HG02943 (cell line): Measurements from ENCODE around the gene ZBED1.
"Not testable (repeated sequence)": the region's sequence is repeated elsewhere in the genome, so short reads cannot be mapped to it uniquely, and the experiment has no call there.

ENCODE experiments used
- ATAC-seq: cut with Tn5 transposase; IDR thresholded peaks from one replicate; pipeline ENCODE4 v1.9.1; 2021; ENCODE audit warnings: mild to moderate bottlenecking, low read depth, moderate library complexity; ENCODE audit not compliant: unreplicated experiment

Gene ZBED1

DNA sequence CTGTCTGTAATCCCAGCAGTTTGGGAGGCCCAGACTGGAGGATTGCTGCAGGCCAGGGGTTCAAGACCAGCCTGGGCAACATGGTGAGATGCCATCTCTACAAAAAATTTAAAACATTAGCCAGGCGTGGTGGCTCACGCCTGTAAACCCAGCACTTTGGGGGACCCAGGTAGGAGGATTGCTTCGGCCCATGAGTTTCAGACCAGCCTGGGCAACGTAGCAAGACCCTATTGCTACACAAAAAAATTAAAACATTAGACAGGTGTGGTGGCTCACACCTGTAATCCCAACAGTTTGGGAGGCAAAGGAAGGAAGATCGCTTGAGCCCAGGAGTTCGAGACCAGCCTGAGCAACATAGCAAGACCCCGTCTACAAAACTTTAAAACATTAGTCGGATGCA, 1.3 kb downstream of the ZBED1 start:
- ATAC-seq: no peak

DNA sequence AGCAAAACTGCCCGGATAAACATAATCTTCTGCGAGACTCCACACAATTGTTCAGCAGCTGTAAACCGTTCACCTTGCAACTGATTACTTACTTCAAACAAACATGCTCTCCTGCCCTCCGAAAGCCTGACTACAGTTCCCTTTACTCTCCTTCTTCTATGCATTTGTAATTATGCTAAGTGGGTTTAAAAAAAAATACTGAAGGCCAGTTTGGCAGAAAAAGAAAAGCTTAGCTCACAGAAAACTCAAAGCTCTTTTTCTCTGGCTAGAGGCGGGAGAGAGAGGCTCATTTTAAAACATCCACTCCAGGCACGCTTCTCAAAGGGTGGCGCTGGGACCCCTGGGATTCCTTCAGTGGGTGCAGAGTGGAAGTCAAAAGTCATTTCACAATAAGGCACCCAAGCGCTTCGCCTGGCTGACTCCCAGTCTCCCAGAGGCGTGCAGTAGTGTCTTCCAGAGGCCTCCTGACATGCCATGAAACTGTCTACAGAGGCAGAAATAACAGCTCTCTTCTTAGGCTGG, 1.9 kb downstream of the ZBED1 start:
- no peak for ATAC-seq

DNA sequence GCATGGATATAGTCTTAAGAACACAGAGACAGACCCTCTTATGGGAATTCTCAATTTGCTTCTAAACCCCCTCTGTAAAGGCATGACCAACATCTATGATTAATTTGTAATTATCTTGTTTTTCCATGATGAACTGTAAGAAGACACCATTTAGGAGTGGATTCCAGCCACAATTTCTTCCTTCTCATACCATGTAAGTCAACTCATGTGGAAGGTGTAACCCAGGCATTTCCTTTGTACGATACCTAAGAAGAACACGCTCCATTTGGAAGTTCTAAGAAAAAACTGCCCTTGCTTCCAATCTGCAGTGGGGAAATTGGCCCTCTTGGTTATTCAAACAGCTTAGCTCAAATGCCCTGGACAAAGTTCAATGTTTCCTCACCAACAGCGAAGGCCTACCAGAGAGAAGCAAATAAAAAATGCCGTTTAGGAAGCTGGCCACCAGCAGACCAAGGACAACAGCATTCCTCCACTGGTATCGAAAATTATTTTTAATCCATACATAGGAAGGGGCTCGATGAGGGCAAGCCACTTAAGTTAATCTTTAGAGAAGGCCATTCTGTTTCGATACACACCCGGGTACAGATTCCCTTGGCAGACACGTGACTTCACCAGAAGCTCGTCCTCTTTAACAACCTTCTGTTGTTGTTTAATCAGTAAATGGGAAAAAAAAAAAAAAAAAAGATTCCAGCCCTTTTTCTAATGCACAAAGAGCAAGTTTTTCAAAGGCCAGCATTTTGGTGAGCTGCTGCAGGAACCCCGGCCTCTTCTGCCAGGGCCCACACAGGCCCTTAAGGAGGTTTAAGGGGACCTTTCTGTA, 2.6 kb downstream of the ZBED1 start:
- ATAC-seq: no peak

DNA sequence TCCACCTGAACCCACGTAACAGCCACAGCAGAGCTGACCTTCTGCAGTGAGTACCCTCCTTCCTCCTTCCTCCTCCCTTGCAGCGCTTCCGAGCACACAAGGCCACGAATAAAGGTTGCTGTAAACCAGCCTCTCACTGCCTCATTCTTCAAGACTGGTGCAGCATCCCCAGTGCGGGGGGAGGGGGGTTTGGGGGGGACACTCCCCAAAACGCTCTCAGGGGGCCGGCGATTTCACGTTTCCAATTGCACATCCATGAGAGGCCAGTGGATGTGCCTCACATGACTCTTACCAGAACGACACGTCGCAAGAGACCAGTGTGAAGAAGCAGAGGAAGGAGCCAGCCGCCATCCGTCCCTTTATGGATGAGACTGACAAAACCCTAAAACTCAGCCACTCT, 5.2 kb downstream of the ZBED1 start:
- ATAC-seq: no peak

- no peak for ATAC-seq
Measured at GRCh38 chrX:2492531-2493218, 8.1 kb downstream of the ZBED1 start.

DNA sequence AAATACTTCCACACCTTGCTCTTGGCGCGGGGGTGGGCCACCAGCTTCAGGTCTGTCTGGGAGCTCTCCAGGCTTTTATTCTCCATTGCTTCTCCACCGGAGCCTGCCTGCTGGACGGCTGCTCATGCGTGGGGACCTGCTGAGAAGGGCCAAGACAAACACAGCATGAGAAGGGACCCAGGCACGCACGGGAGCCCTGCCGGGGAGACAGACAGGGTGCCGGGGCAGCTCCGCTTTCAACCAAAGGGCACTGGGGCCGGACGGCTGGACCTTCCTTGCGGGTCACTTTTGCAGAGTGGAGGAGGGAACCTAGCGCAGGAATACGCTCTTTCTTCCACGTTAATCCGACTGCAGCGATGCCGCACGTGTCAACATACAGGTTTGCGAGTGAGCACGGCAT, 10.1 kb downstream of the ZBED1 start:
- no peak for ATAC-seq

GRCh38 chrX:2489446-2490445, 11.0 kb downstream of the ZBED1 start:
- no peak for ATAC-seq

- no peak for ATAC-seq
Measured at GRCh38 chrX:2488621-2489285, 12.0 kb downstream of the ZBED1 start.

DNA sequence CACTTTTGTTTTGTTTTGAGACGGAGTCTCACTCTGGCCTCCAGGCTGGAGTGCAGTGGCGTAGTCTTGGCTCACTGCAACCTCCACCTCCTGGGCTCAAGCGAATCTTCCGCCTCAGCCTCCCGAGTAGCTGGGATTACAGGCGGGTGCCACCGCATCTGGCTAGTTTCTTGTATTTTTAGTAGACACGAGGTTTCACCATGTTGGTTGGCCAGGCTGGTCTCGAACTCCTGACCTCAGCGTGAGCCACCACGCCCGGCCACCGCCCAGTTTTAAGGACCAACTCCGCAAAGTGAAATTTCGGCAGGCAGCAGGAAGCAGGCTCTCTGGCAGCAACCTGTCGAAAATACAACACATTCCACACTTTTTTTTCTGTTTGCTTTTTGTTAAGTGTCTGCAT, 13.4 kb downstream of the ZBED1 start:
- ATAC-seq: no peak

DNA sequence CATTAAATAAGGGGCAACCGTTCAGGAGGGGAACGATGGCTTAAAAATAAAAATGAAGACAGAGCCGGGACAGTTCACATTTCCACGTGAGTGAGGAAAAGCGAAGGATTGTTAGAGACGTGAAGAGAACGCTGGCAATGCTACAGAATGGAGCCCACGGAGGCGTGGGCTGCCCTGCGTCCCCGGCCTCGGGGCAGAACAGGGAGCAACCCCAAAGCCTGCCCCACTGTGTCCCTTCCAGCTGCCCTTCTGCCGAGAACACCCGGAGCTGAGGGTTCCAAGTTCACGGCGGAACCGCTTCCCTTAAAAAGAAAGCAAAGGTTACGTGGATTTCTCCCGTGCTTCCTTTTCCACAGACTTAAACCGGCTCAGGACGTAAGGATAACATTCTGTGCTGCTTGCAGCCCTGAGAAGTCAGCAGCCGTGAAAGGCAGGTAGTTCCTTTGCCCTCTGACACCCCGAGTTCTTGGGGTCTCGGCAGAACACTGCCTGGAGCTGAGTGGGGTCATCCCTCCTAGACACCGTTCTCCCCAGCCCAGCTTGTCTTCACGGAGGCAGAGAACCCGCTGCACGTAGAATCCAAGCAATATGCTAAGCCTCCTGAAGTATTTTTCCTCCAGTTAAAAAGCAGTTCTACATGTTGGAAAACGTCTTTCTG, 14.2 kb downstream of the ZBED1 start:
- ATAC-seq: no peak

GRCh38 chrX:2485789-2486345, 14.9 kb downstream of the ZBED1 start:
- ATAC-seq: no peak

DNA sequence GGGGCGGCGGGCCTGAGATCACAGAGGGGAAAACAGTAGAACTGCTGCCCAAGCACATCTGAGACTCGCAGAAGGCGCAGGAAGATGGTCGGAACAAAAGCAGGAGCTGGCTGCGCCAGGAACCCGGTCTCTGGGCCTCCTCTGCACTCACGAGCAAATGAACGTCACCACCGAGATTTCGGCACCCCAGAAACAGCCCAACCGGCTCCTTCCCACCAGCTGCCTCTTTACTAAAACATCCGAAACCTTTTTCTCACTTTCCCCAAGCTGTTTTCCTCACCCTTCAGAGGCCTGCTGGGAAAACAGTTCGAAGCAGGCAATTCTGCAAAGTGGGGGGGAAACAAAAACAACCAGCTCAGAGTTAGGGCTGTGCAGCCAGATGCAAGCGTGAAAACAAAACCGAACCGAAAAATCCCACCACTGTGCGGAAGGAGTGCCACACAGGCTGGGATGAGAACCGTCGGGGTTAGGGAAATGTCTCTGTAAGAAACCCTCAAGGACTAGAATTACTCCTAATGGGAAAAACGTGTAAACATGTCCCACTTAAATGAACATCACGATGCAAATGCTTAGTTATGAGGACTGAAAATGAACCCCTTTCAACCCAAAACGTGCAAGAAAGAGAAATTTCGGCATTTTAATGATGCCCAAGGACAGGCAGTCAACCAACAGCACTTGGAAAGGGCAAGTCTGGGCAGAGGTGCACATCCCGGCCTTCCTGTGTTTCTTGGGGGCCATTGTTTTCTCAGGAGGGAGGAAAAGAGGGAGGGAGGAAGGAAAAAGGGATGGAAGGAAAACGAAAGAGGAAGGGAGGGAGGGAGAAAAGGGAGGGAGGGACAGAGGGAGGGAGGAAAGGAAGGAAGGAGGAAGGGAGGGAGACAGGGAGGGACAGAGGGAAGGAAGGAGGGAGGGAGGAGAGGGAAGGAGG, 15.8 kb downstream of the ZBED1 start:
- no peak for ATAC-seq

DNA sequence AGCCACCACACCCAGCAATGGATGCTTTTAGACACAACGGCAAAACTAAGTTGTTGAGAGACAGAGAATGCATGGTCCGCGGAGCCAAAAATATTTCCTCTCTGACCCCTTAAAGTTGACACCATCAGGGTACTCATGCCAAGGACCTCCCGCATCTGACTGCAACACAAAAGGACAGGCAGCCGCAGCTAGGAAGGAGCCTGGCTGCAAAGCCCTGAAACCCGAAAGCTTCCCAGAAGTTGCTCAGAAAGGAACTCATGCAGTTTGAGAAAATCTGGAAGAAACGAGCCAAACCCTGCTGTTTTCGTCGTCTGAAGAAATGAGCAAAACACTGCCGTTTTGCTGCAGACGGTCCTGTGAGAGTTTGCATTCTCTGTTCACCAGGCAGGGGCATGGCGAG, 16.5 kb downstream of the ZBED1 start:
- no peak for ATAC-seq

GRCh38 chrX:2483398-2484060, 17.2 kb downstream of the ZBED1 start:
- no peak for ATAC-seq

- not testable (repeated sequence) for ATAC-seq
Measured at GRCh38 chrX:2481597-2481996, 19.2 kb downstream of the ZBED1 start.

DNA sequence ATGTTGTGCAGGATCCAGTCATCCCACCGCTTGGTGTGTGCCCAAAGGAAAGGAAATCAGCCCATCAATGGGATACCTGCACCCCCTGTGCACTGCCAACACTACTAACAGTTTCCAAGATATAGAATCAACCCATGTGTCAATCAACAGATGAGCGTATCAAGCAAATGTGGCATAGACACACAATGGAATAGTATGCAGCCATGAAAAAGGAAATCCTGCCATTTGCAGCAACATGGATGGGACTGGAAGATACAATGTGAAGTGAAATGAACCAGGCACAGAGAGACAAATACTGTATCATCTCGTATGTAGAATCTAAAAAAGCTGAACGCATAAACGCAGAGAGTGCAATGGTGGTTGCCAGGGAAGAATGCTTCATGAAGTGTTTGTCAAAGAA, 20.8 kb downstream of the ZBED1 start:
- not testable (repeated sequence) for ATAC-seq

DNA sequence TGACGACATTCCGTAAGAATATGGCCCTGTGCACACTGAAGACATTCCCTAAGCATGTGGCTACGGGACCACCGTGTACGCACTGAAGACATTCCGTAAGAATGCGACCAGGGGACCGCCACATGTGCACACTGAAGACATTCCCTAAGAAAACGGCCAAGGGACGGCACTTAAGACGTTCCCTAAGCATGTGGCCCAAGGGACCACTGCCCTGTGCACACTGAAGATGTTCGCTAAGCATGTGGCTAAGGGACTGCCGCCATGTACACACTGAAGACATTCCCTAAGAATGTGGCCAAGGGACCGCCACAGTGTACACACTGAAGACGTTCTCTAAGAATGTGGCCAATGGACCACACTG, 21.4 kb downstream of the ZBED1 start:
- no peak for ATAC-seq
